Posterior cingulate gyrus (tissue), 11 donors: ENCODE measurements around the gene MRPL28.
"Not testable (repeated sequence)": the region's sequence is repeated elsewhere in the genome, so short reads cannot be mapped to it uniquely, and the experiment has no call there.

Experiments
- DNase-seq, 10 donors: peaks; one replicate each; pipeline versions ENCODE4 v3.0.0 to v3.0.0-alpha.2; 2020 to 2021; ENCODE audit warnings: mixed read lengths in 3 of 10
- intact Hi-C: fragments of 100-400 bp; cut with DNase I; formaldehyde crosslinking; loops from one replicate; pipeline ENCODE4 v1.15.1; 2023

The MRPL28 gene

DNA sequence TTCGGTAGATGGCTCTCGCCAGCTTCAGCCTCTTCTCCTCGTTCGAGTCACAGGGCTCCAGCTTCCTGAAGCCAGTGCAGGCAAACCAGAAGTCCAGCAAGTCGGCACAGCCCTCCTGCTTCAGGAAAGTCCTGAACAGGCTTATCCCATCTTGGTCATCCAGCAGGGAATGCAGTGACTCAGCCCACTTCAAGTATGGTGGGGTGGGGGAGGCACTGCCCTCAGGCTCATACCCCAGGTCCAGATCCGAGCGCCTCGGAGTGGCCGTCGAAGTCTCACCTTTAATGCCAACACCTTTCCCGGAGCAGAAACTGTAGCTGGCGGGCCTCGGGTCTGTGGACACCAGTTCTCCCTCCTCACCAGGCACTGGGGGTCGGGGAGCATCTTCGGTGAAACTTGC lies 23.8 kb downstream of the MRPL28 start:
- intact Hi-C loops, result no loop called here
- no peak for DNase-seq

GRCh38 chr16:345772-346171 lies 24.6 kb downstream of the MRPL28 start:
- intact Hi-C loops, result no loop called here
- no peak for DNase-seq

DNA sequence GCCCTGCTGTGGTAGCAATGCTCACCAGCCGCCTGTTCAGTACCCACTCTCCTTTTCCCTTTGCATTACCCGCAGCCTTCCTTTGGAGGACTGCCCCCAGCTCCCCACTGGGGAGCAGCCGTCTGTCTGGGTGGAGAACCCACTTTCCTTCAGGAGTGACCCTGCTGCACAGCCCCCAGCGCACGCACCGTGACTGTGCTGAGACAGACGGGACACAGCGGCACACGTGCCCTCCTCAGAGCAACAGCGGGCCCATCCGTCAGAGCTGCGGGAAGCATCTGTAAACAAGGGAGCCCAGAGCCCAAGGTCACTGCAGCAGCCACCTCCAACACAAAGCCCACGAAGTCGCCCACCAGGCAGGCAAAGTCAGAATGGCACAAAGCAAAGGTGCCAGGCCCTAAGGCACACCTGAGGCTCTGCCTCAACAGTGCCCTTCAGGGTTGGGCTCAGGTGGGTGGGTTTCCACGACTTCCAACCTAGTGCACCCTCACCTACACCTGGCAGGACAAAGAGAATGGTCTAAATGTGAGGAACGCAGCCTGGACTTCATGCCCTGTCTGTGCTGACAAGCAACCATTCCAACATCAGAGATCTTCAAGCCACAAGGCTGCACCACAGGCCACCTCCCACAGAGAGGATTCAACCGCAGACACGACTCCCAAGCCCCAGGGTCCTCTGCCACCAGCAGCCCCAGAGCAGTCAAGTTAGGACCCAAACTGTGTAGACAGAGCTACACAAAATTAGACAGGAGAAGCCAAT lies 27.7 kb downstream of the MRPL28 start:
- intact Hi-C loops, result no loop called here
- no peak for DNase-seq

DNA sequence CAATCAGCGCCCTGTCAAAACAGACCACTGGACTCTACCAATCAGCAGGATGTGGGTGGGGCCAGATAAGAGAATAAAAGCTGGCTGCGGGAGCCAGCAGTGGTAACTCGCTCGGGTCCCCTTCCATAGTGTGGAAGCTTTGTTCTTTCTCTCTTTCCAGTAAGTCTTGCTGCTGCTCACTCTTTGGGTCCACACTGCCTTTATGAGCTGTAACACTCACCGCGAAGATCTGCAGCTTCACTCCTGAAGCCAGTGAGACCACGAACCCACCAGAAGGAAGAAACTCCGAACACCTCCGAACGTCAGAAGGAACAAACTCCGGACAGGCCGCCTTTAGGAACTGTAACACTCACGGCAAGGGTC lies 28.4 kb downstream of the MRPL28 start:
- DNase-seq, intact Hi-C loops: not testable (repeated sequence)

GRCh38 chr16:341095-341973 lies 29.0 kb downstream of the MRPL28 start:
- DNase-seq, intact Hi-C loops: not testable (repeated sequence)

DNA sequence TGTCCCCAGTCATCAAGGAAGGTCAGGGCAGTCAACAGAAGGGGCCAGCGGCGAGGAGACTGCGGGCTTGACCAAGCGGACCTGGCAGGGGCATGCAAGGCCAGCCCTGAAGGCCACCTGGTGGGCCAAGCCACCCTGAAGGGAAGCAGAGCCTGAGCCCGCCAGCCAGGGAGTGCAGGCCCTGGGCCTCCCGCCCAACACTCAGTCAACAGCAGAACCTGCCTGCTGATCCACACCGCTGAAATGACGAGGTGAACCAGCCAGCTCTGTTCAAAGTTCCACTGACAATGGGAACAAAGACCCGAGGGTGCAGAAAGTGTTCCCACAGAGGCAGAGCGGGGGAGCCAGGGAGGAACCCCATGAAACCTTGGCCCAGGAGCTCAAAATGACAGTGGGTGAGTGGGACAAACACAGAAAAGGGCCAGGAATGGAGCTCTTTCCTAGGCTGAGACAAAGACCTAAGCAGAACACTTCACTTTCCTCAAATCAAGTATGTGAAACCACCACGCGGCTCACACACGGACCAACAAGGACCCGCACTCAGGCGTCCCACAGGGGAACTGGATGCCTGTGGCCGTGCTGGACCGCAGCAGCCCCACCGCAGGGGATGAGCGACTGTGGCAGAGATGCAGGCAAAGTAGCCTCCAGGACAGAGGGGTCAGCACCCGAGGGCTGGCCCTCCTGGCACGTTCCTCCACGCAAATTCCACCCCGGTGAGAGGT lies 29.8 kb downstream of the MRPL28 start:
- intact Hi-C loops, result no loop called here

DNA sequence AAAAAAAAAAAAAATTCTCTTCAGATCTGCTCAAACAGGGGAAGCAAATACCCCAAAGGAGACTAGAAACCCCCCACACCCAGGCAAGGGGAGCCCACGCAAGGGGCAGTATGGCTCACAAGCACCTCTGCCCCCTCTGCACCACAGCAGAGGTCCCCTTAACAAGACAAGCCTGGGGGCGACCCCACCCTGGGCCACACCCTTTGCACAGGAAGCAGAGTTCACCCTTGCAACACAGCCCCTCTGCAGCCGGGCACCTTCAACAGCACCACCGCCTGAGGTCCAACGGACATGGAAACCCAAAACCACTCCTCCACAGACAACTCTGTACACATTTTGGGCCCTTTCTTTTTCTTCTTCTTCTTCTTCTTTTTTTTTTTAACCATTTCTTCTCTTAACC lies 30.7 kb downstream of the MRPL28 start:
- intact Hi-C loops, result no loop called here
- DNase-seq, result no peak

More for the DNA sequence above, 29.8 kb downstream of the MRPL28 start:
- DNase-seq, result no peak

- DNase-seq, result peak in 1 of 10 donors; percentile 79
- intact Hi-C loops, result no loop called here
These were observed 32.3 kb downstream of the MRPL28 start for GRCh38 chr16:337975-338575.

- DNase-seq, result peak in 1 of 10 donors; percentile 84
- intact Hi-C loops, result no loop called here
These were observed 32.9 kb downstream of the MRPL28 start for GRCh38 chr16:337437-337836.

DNA sequence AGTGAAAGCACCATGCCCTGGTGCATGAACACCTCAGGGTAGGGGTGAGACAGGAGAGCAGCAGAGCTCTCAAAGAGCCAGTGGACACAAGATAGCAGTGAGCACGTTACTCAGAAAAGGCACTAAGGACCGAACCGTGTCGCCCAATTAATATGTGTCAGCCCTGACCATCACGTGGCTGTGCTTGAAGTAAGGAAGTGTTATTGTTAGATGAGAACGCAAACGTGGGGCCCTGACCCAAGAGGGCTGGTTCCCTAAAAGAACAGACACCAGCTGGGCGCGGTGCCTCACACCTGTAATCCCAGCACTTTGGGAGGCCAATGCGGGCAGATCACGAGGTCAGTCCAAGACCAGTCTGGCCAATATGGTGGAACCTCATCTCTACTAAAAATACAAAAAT lies 34.1 kb downstream of the MRPL28 start:
- intact Hi-C loops, result no loop called here
- DNase-seq, result no peak

GRCh38 chr16:334861-335632 lies 35.3 kb downstream of the MRPL28 start:
- DNase-seq, intact Hi-C loops: not testable (repeated sequence)

DNA sequence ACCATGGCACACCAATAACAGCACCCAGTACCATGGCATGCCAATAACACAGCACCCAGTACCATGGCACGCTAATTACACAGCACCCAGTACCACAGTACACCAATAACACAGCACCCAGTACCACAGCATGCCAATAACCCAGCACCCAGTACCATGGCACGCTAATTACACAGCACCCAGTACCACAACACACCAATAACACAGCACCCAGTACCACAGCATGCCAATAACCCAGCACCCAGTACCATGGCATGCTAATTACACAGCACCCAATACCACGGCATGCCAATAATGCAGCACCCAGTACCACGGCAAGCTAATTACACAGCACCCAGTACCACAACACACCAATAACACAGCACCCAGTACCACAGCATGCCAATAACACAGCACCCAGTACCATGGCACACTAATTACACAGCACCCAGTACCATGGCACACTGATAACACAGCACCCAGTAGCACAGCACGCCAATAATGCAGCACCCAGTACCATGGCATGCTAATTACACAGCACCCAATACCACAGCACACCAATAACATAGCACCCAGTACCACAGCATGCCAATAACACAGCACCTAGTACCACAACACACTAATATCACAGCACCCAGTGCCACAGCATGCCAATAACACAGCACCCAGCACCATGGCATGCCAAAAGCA lies 36.0 kb downstream of the MRPL28 start:
- DNase-seq, intact Hi-C loops: not testable (repeated sequence)

DNA sequence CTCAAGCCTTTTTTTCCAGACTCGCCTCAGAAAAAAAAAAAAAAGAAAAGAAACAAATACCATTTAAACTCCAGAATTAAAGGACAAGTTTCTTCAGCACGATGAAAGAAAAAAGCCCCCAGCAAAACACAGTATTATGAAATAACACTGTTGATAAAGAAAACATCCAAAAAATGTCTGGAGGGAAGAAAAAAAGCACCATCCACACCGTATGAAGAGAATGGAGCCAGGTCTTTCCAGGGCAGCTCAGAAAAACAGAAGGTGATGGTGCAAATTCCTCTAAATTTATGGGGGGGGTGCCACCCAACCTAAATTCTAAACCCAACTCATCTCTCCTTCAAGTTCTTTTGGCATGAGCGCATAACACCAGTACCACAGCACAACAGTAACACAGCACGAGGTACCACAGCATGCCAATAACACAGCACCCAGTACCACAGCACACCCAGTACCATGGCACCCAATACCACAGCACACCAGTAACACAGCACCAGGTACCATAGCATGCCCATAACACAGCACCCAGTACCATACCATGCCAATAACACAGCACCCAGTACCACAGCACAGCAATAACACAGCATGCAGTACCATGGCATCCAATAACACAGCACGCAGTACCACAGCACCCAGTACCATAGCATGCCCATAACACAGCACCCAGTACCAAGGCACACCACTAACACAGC lies 36.8 kb downstream of the MRPL28 start:
- DNase-seq, result no peak
- intact Hi-C loops, result no loop called here

DNA sequence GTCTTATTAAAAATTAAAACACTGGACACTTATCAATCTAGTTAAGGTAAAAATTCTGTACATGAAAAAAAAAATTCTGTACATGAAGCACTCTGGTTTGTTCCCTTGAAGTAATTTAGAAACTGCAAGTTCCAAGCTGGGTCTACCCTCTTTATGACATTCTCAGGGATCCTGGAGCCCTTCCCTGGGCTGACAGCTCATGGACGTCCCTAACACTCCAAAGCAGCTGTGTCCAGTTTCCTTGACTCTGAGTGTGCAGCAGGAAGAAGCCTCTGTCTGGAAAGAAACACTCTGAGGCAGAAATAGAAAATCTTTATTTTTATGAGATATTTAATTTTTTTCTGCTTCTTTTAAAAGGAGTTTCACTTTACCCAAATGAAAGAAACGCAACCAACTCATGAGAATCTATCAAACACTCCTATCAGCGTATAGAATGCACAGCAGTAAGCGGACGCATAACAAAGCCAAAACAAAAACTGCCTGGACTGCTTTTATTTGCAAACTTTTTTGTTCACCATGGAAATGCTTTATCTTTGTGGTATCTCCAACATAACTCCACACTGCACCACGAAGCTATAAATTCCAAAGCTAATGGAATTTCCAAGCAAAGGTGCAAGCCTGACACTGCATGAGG lies 39.0 kb downstream of the MRPL28 start:
- DNase-seq, intact Hi-C loops: not testable (repeated sequence)

DNA sequence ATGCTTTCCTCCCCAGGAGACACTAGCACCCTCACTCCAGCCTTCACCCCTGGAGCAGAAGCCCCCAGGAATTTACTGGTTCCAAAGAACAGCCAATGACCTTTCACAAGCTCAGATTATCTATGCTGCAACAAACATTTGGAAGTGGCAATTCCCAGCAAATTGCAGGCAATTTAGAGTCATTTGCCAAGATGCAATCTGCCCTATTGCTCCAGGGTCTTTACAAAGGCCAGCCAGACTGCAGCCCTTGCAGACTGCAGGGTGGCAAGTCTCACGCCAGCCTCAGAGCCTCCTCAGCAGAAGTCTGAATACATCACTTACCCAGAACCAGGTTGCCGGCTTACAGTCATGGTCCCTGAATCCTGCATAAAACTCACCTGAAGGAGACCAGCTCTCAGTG lies 39.6 kb downstream of the MRPL28 start:
- intact Hi-C loops, result no loop called here
- no peak for DNase-seq

- peak in 1 of 10 donors; percentile 62 for DNase-seq
- intact Hi-C loops, result no loop called here
These were observed 44.8 kb downstream of the MRPL28 start for GRCh38 chr16:325375-326145.
